Measurements from ENCODE around the gene UGT1A5.

UGT1A5 gene

GRCh38 chr2:233712611-233713261 lies at the start of gene UGT1A5:
Gene UGT1A5 (plus strand): TSS chr2:233712907. CDS start chr2:233712992, 85 bp downstream.
- TF ChIP-seq TAF1 (IDR thresholded peaks at IDR 0.05; ENCODE audit: low read depth) = no peak
- no peak for TF ChIP-seq FOXM1 (IDR thresholded peaks at IDR 0.05; ENCODE audit: borderline replicate concordance, low read depth)
- no peak for TF ChIP-seq ZBTB7A (IDR thresholded peaks at IDR 0.05; ENCODE audit: low read depth)
- no peak for TF ChIP-seq REST (IDR thresholded peaks at IDR 0.05; ENCODE audit: low read depth)
- TF ChIP-seq RAD21 (IDR thresholded peaks at IDR 0.05; ENCODE audit: low read depth) = no peak
- no peak for TF ChIP-seq USF1 (IDR thresholded peaks at IDR 0.05)
- no peak for TF ChIP-seq MAX (IDR thresholded peaks at IDR 0.05)

GRCh38 chr2:233663911-233664310 lies 48.8 kb upstream of the UGT1A5 start:
- no peak for TF ChIP-seq FOXM1 (IDR thresholded peaks at IDR 0.05; ENCODE audit: borderline replicate concordance, low read depth)
- TF ChIP-seq REST (IDR thresholded peaks at IDR 0.05; ENCODE audit: low read depth) = no peak
- TF ChIP-seq RAD21 (IDR thresholded peaks at IDR 0.05; ENCODE audit: low read depth) = no peak
- TF ChIP-seq MAX (IDR thresholded peaks at IDR 0.05) = no peak
- TF ChIP-seq EGR1 (IDR thresholded peaks at IDR 0.05) = no peak
- TF ChIP-seq TAF1 (IDR thresholded peaks at IDR 0.05; ENCODE audit: low read depth) = no peak
- TF ChIP-seq ZBTB7A (IDR thresholded peaks at IDR 0.05; ENCODE audit: low read depth) = no peak
- TF ChIP-seq YY1 (IDR thresholded peaks at IDR 0.05; ENCODE audit: low read depth) = no peak
- TF ChIP-seq TCF12 (IDR thresholded peaks at IDR 0.05; ENCODE audit: low read depth) = no peak
- TF ChIP-seq TEAD4 (IDR thresholded peaks at IDR 0.05) = no peak
- no peak for TF ChIP-seq CREB1 (IDR thresholded peaks at IDR 0.05; ENCODE audit: low read depth)
- TF ChIP-seq USF1 (IDR thresholded peaks at IDR 0.05) = no peak
- TF ChIP-seq NFIC (IDR thresholded peaks at IDR 0.05) = no peak
- no peak for TF ChIP-seq EP300 (IDR thresholded peaks at IDR 0.05; ENCODE audit: borderline replicate concordance)
- TF ChIP-seq CEBPB (IDR thresholded peaks at IDR 0.05) = no peak

DNA sequence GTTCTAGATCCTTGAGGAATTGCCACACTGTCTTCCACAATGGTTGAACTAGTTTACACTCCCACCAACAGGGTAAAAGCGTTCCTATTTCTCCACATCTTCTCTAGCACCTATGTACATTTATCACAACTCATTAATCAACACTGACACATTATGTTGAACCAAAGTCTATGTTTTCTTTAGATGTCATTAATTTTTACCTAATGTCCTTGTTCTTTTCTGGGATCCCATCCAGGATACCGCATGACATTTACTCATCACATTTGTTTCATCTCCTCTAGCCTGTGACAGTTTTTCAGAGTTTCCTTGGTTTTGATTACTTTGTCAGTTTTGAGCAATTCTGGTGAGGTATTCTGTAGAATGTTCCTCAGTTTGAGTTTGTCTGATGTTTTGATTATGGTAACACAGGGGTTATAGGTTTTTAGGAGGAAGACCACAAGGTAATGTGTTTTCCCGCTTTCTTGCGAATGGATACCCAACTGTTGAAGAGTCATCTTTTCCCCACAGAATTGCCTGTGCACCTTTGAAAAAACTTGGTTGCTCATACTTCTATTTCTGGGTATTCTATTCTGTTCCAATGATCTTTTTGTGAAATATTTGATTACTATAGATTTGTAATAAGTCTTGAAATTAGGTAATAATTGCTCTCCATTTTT lies 44.0 kb upstream of the UGT1A5 start:
- TF ChIP-seq EP300 (IDR thresholded peaks at IDR 0.05; ENCODE audit: borderline replicate concordance) (no peak), CEBPB (IDR thresholded peaks at IDR 0.05) (no peak), TEAD4 (IDR thresholded peaks at IDR 0.05) (no peak), YY1 (IDR thresholded peaks at IDR 0.05; ENCODE audit: low read depth) (no peak), FOXM1 (IDR thresholded peaks at IDR 0.05; ENCODE audit: borderline replicate concordance, low read depth) (no peak), ZBTB7A (IDR thresholded peaks at IDR 0.05; ENCODE audit: low read depth) (no peak), CREB1 (IDR thresholded peaks at IDR 0.05; ENCODE audit: low read depth) (no peak)

DNA sequence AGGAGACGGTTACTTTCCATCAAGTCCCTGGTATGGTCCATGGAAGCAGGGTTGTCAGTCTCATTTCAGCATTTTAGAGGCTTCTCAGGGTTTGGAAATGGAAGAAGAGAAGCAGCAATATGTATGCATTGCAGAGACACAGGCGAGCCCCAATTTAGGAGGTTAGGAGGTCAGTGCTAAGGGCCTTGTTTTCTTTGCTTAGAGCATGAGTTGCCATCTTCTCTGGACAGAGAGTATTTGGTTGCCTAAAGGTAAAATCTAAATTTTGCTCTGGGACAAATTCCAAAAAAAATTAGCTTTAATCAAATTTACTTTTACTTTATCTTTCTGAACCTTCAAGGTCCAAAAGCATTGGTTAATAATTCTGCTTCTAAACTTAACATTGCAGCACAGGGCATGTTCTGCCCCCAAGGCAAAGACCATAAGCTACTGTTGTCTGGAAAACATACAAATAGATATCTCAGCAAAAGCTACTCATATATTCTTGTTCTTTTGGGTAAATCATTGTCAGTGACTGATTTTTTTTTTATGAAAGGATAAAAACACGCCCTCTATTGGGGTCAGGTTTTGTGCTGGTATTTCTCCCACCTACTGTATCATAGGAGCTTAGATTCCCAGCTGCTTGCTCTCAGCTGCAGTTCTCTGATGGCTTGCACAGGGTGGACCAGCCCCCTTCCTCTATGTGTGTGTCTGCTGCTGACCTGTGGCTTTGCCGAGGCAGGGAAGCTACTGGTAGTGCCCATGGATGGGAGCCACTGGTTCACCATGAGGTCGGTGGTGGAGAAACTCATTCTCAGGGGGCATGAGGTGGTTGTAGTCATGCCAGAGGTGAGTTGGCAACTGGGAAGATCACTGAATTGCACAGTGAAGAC lies 41.2 kb upstream of the UGT1A5 start, which contains the start of gene UGT1A9:
Gene UGT1A9, plus strand, starts transcription at position 609 of the 872 bp plus-strand sequence. Its CDS starts 37 bp downstream, at position 646.
- no peak for TF ChIP-seq NFIC (IDR thresholded peaks at IDR 0.05)
- no peak for TF ChIP-seq EGR1 (IDR thresholded peaks at IDR 0.05)
- TF ChIP-seq EP300 (IDR thresholded peaks at IDR 0.05; ENCODE audit: borderline replicate concordance) = no peak
- no peak for TF ChIP-seq USF1 (IDR thresholded peaks at IDR 0.05)
- no peak for TF ChIP-seq MAX (IDR thresholded peaks at IDR 0.05)

Data from Ishikawa (cell line).